Breast epithelium (tissue), 3 donors: ENCODE results near the gene ASB4.

ENCODE experiments used
- POLR2A ChIP-seq: fragments of 450-650 bp; IDR thresholded peaks from one replicate; pipeline ENCODE4 v1.6.1; 2016; ENCODE audit warnings: antibody characterized with exemption, mild to moderate bottlenecking, moderate library complexity
- TF ChIP-seq, protein P1 (sequence below), 3 donors: fragments of 450-650 bp; IDR thresholded peaks; one replicate each; pipeline ENCODE4 v1.5.1; 2016 to 2017; ENCODE audit warnings: antibody characterized with exemption in 3 of 3, mild to moderate bottlenecking in 3 of 3, moderate library complexity in 3 of 3

DNA sequence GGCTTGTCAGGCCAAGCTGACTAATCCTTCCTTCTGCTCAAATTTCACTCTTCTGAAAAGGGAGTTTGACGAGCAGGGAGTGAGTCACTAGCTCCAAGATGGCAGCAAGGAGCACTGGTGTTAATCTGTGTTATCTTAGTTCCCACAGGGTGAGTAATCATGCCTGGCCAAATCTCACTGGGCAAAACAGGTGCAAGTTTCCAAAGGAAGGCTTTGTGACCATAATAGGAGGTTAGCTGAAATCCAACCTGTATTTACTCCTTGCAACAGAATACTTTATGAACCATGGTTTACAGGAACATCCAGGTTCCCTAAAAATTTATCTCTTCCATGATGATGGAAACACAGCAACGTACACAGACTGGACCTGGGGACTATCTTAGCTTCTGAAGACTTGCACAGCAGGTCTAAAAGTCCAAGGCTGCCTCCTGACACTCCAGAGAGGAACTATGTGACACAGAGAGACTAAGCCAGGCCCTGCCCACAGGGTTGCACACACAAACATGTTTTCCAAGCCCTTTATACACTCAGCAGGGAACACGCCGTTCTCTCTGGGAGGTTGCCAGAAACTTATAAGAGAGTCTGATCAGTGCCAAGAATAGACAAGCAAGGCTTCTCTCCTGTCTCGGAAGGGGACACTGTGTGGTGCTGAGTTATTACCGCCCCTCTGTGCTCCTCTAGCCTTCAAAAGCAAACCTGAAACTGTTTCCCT is 64.2 kb downstream of the ASB4 start:
- TF ChIP-seq, protein P1, sequence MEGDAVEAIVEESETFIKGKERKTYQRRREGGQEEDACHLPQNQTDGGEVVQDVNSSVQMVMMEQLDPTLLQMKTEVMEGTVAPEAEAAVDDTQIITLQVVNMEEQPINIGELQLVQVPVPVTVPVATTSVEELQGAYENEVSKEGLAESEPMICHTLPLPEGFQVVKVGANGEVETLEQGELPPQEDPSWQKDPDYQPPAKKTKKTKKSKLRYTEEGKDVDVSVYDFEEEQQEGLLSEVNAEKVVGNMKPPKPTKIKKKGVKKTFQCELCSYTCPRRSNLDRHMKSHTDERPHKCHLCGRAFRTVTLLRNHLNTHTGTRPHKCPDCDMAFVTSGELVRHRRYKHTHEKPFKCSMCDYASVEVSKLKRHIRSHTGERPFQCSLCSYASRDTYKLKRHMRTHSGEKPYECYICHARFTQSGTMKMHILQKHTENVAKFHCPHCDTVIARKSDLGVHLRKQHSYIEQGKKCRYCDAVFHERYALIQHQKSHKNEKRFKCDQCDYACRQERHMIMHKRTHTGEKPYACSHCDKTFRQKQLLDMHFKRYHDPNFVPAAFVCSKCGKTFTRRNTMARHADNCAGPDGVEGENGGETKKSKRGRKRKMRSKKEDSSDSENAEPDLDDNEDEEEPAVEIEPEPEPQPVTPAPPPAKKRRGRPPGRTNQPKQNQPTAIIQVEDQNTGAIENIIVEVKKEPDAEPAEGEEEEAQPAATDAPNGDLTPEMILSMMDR (IDR thresholded peaks at IDR 0.05): no peak
- TF ChIP-seq POLR2A: peak; percentile 29
